Body of pancreas (tissue), 4 donors: ENCODE data around the gene MMP24OS. TPM values are rescaled to one million over a fixed set of nuclear protein-coding genes. Genes with fewer than 3 reads are reported as not detected.
"Not testable (repeated sequence)": the region's sequence is repeated elsewhere in the genome, so short reads cannot be mapped to it uniquely, and the experiment has no call there.

Experiments used
- ATAC-seq: fragments of 150-250 bp; one replicate; pipeline ENCODE4 v1.9.1; 2016
- DNase-seq, 4 donors: peaks; one replicate each; pipeline ENCODE4 v3.0.0-alpha.2; 2019
- H3K27ac ChIP-seq, 4 donors: fragments of 200-600 bp; sonication (generic); 1 replicate in 3 of 4; 2 replicates in 1 of 4; pipeline versions ENCODE4 v1.5.1 to v1.6.1; 2016 to 2019; ENCODE audit warnings: mild to moderate bottlenecking in 1 of 4, mixed read lengths in 1 of 4, moderate library complexity in 1 of 4
- H3K27me3 ChIP-seq, 2 donors: fragments of 200-600 bp; sonication (generic); one replicate each; pipeline ENCODE4 v1.6.0; 2016; ENCODE audit warnings: mild to moderate bottlenecking in 1 of 2
- H3K36me3 ChIP-seq, 2 donors: fragments of 200-600 bp; sonication (generic); replicated peaks in 1 of 2; 2 replicates each; pipeline ENCODE4 v1.5.1; 2016; ENCODE audit warnings: low read depth in 2 of 2; ENCODE audit not compliant: insufficient read depth in 1 of 2
- H3K4me1 ChIP-seq: fragments of 200-600 bp; sonication (generic); one replicate; pipeline ENCODE4 v1.6.0; 2016
- H3K4me3 ChIP-seq, 2 donors: fragments of 200-600 bp; sonication (generic); 1 replicate in 1 of 2; 2 replicates in 1 of 2; pipeline ENCODE4 v1.5.1; 2016 to 2019
- H3K9me3 ChIP-seq, 3 donors: fragments of 200-600 bp; sonication (generic); 1 replicate in 2 of 3; 2 replicates in 1 of 3; pipeline ENCODE4 v1.5.1; 2016
- CTCF ChIP-seq, 7 experiments: fragments of 450-650 bp in 4 of 7; fragments of 200-600 bp in 3 of 7; sonication (generic) in 3 of 7; IDR thresholded peaks; one replicate each; pipeline ENCODE4 v1.5.1; 2016 to 2019; ENCODE audit warnings: antibody characterized with exemption in 7 of 7
- POLR2A ChIP-seq, 3 donors: fragments of 450-650 bp; IDR thresholded peaks; one replicate each; pipeline ENCODE4 v1.6.1; 2016; ENCODE audit warnings: antibody characterized with exemption in 3 of 3, mild to moderate bottlenecking in 2 of 3
- WGBS, 2 donors: methylation state at CpG; one replicate each; pipeline ENCODE4 v1.1.5; 2017; 5-methylcytosine and 5-hydroxymethylcytosine counted together
- intact Hi-C: fragments of 100-400 bp; cut with DNase I; formaldehyde crosslinking; loops from one replicate; pipeline ENCODE4 v1.15.1; 2023
- total RNA-seq, 2 donors: library from RNA; depleted of rRNA; stranded (reverse); fragments of >200 nt; gene quantifications; one replicate each; pipeline ENCODE4 v1.1.0, GENCODE V29; 2016

MMP24OS gene
- total RNA-seq, 2 donors from 2014 or later: 20.4 to 27.5 TPM

GRCh38 chr20:35262731-35263531 is 15.0 kb downstream of the MMP24OS start:
- peak; percentile 63 to 78 (median 72) for DNase-seq

GRCh38 chr20:35262321-35262720 is 15.6 kb downstream of the MMP24OS start:
- ATAC-seq, H3K4me3 ChIP-seq, DNase-seq, H3K27me3 ChIP-seq, H3K9me3 ChIP-seq, H3K36me3 ChIP-seq, intact Hi-C loops: not testable (repeated sequence)
- Histone ChIP-seq H3K4me1 (peaks cover 22% of the 10 kb centered on the region), H3K27ac (peak overlapping the region; percentile 20 to 65 (median 40))
- WGBS, 2 donors: 52 to 68% methylated on average over 7 of the region's 10 CpGs

More at GRCh38 chr20:35262731-35263531, 15.0 kb downstream of the MMP24OS start:
- H3K27me3 ChIP-seq, H3K9me3 ChIP-seq, H3K36me3 ChIP-seq, intact Hi-C loops, H3K4me3 ChIP-seq: not testable (repeated sequence)
- Histone ChIP-seq H3K4me1 (peaks cover 22% of the 10 kb centered on the region), H3K27ac (peak overlapping the region; percentile 70 to 91 (median 87))
- ATAC-seq: peak; percentile 89
- 51 to 59% methylated on average over 5 of the region's 8 CpGs for WGBS, 2 donors
- TF ChIP-seq CTCF (IDR thresholded peaks at IDR 0.05): peak in 3 of 7 experiments; percentile 37 to 43 (median 38)

GRCh38 chr20:35260426-35260825 is 17.5 kb downstream of the MMP24OS start:
- no peaks in the 10 kb centered on the region for H3K27me3 ChIP-seq
- no peak overlapping the region for H3K4me3 ChIP-seq
- H3K36me3 ChIP-seq: no peaks in the 10 kb centered on the region
- DNase-seq (no peak), ATAC-seq (no peak)
- no peaks in the 10 kb centered on the region for H3K9me3 ChIP-seq
- H3K27ac ChIP-seq: no peak overlapping the region
- WGBS, 2 donors: 96% methylated on average over 6 of the region's 6 CpGs; no CpG with 5 or more reads in 1 of the 2 donors
- TF ChIP-seq POLR2A (IDR thresholded peaks at IDR 0.05): no peak
- TF ChIP-seq CTCF (IDR thresholded peaks at IDR 0.05): no peak
- intact Hi-C loops: no loop called here
- peaks cover 23% of the 10 kb centered on the region for H3K4me1 ChIP-seq

- H3K27me3 ChIP-seq: no peaks in the 10 kb centered on the region
- H3K9me3 ChIP-seq: no peaks in the 10 kb centered on the region
- no peak for ATAC-seq
- peak overlapping the region in 1 of 4 donors; percentile 9 for H3K27ac ChIP-seq
- no peak overlapping the region for H3K4me3 ChIP-seq
- intact Hi-C loops: no loop called here
- WGBS, 2 donors: 12 to 20% methylated on average over 8 of the region's 8 CpGs
- H3K36me3 ChIP-seq: no peaks in the 10 kb centered on the region
- H3K4me1 ChIP-seq: peaks cover 20% of the 10 kb centered on the region
- no peak for TF ChIP-seq CTCF (IDR thresholded peaks at IDR 0.05)
- TF ChIP-seq POLR2A (IDR thresholded peaks at IDR 0.05): no peak
- no peak for DNase-seq
Measured at GRCh38 chr20:35257175-35257909, 20.6 kb downstream of the MMP24OS start.

GRCh38 chr20:35254448-35254999 is 23.4 kb downstream of the MMP24OS start:
- TF ChIP-seq POLR2A (IDR thresholded peaks at IDR 0.05) (no peak), CTCF (IDR thresholded peaks at IDR 0.05) (no peak)
- H3K4me1 ChIP-seq: peaks cover 20% of the 10 kb centered on the region
- no peaks in the 10 kb centered on the region for H3K36me3 ChIP-seq
- H3K4me3 ChIP-seq: no peak overlapping the region
- no peak overlapping the region for H3K27ac ChIP-seq
- H3K9me3 ChIP-seq: no peaks in the 10 kb centered on the region
- no peak for ATAC-seq
- 92 to 97% methylated on average over 12 of the region's 12 CpGs for WGBS, 2 donors
- H3K27me3 ChIP-seq: no peaks in the 10 kb centered on the region
- intact Hi-C loops: no loop called here
- no peak for DNase-seq
